HG02642 (cell line): ENCODE results near the gene KCNAB2.
"Not testable (repeated sequence)": the region's sequence is repeated elsewhere in the genome, so short reads cannot be mapped to it uniquely, and the experiment has no call there.

Source experiments
- ATAC-seq: cut with Tn5 transposase; IDR thresholded peaks from one replicate; pipeline ENCODE4 v1.9.1; 2021; ENCODE audit warnings: mild to moderate bottlenecking; ENCODE audit not compliant: unreplicated experiment, poor library complexity

The KCNAB2 gene

GRCh38 chr1:6075748-6076147 is 30.1 kb downstream of the KCNAB2 start:
- ATAC-seq, result no peak

- not testable (repeated sequence) for ATAC-seq
These were observed 31.4 kb downstream of the KCNAB2 start for GRCh38 chr1:6077061-6077460.

- no peak for ATAC-seq
These were observed 31.8 kb downstream of the KCNAB2 start for GRCh38 chr1:6077506-6077905.

- ATAC-seq, result no peak
These were observed 32.2 kb downstream of the KCNAB2 start for GRCh38 chr1:6077919-6078318.

GRCh38 chr1:6080469-6080868 is 34.8 kb downstream of the KCNAB2 start:
- ATAC-seq, result no peak

- ATAC-seq, result no peak
These were observed 36.2 kb downstream of the KCNAB2 start for GRCh38 chr1:6081901-6082300.

- no peak for ATAC-seq
These were observed 36.8 kb downstream of the KCNAB2 start for GRCh38 chr1:6082430-6082971.

- no peak for ATAC-seq
These were observed 37.7 kb downstream of the KCNAB2 start for GRCh38 chr1:6083385-6083784.

GRCh38 chr1:6083801-6084446 is 38.2 kb downstream of the KCNAB2 start:
- no peak for ATAC-seq

GRCh38 chr1:6084781-6085495 is 39.2 kb downstream of the KCNAB2 start:
- ATAC-seq, result no peak

- no peak for ATAC-seq
These were observed 40.0 kb downstream of the KCNAB2 start for GRCh38 chr1:6085666-6086065.

GRCh38 chr1:6086358-6086757 is 40.7 kb downstream of the KCNAB2 start:
- ATAC-seq, result no peak

GRCh38 chr1:6086762-6087376 is 41.2 kb downstream of the KCNAB2 start:
- no peak for ATAC-seq

GRCh38 chr1:6087377-6087772 is 41.7 kb downstream of the KCNAB2 start:
- no peak for ATAC-seq

- no peak for ATAC-seq
These were observed 42.3 kb downstream of the KCNAB2 start for GRCh38 chr1:6087958-6088357.

GRCh38 chr1:6088956-6089355 is 43.3 kb downstream of the KCNAB2 start:
- ATAC-seq, result no peak

- ATAC-seq, result no peak
These were observed 44.6 kb downstream of the KCNAB2 start for GRCh38 chr1:6090288-6090687.

- no peak for ATAC-seq
These were observed 45.5 kb downstream of the KCNAB2 start for GRCh38 chr1:6090996-6091822.

GRCh38 chr1:6091823-6092109 is 46.1 kb downstream of the KCNAB2 start:
- ATAC-seq, result no peak

GRCh38 chr1:6092211-6092610 is 46.5 kb downstream of the KCNAB2 start:
- no peak for ATAC-seq

- no peak for ATAC-seq
These were observed 47.4 kb downstream of the KCNAB2 start for GRCh38 chr1:6093071-6093470.
